GM13976 (cell line): Measurements from ENCODE around the gene ZRANB1.

Experiments
- DNase-seq: peaks from one replicate; pipeline ENCODE4 v3.0.0; 2012; ENCODE audit warnings: low spot score
- in situ Hi-C: fragments of 300-500 bp; cut with MboI; formaldehyde crosslinking; loops from one replicate; pipeline ENCODE4 v1.12.0; 2022; ENCODE audit warnings: low sequenced_read_pairs, mixed read lengths, inconsistent platforms; ENCODE audit not compliant: unreplicated experiment
- TF ChIP-seq, protein P1 (sequence below): IDR thresholded peaks from 2 replicates; pipeline ENCODE4 v1.5.1; 2012; ENCODE audit warnings: borderline replicate concordance, mild to moderate bottlenecking; ENCODE audit not compliant: insufficient read depth; ENCODE audit errors: extremely low read depth, missing control alignments, control extremely low read depth

The ZRANB1 gene

GRCh38 chr10:124989526-124989925 lies 47.6 kb downstream of the ZRANB1 start:
- in situ Hi-C loops = no loop called here
- TF ChIP-seq, protein P1, sequence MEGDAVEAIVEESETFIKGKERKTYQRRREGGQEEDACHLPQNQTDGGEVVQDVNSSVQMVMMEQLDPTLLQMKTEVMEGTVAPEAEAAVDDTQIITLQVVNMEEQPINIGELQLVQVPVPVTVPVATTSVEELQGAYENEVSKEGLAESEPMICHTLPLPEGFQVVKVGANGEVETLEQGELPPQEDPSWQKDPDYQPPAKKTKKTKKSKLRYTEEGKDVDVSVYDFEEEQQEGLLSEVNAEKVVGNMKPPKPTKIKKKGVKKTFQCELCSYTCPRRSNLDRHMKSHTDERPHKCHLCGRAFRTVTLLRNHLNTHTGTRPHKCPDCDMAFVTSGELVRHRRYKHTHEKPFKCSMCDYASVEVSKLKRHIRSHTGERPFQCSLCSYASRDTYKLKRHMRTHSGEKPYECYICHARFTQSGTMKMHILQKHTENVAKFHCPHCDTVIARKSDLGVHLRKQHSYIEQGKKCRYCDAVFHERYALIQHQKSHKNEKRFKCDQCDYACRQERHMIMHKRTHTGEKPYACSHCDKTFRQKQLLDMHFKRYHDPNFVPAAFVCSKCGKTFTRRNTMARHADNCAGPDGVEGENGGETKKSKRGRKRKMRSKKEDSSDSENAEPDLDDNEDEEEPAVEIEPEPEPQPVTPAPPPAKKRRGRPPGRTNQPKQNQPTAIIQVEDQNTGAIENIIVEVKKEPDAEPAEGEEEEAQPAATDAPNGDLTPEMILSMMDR = no peak
- no peak for DNase-seq

- DNase-seq = no peak
- in situ Hi-C loops = no loop called here
- TF ChIP-seq, protein P1 = no peak
Measured at GRCh38 chr10:124990671-124991625, 49.0 kb downstream of the ZRANB1 start.

DNA sequence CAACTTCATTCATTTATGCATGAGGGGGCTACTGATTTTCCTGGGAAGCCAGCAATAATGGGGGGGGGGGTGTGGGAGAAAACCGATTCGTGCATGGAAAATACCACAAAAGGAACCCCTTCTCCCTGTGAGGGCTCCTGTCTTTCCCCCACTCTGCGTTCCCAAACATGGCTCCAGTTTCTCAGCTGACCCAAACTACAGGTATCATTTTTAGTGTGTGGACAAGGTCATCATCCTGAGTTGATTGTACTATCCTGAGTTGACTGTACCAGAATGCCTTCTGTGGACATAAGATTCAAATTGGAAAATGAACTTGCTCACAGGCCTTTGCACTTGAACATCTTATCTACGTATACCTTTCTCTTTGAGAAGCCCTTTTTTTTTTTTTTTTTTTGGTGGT lies 49.9 kb downstream of the ZRANB1 start:
- peak; percentile 12 for DNase-seq
- in situ Hi-C loops = no loop called here
- TF ChIP-seq, protein P1 = no peak

DNA sequence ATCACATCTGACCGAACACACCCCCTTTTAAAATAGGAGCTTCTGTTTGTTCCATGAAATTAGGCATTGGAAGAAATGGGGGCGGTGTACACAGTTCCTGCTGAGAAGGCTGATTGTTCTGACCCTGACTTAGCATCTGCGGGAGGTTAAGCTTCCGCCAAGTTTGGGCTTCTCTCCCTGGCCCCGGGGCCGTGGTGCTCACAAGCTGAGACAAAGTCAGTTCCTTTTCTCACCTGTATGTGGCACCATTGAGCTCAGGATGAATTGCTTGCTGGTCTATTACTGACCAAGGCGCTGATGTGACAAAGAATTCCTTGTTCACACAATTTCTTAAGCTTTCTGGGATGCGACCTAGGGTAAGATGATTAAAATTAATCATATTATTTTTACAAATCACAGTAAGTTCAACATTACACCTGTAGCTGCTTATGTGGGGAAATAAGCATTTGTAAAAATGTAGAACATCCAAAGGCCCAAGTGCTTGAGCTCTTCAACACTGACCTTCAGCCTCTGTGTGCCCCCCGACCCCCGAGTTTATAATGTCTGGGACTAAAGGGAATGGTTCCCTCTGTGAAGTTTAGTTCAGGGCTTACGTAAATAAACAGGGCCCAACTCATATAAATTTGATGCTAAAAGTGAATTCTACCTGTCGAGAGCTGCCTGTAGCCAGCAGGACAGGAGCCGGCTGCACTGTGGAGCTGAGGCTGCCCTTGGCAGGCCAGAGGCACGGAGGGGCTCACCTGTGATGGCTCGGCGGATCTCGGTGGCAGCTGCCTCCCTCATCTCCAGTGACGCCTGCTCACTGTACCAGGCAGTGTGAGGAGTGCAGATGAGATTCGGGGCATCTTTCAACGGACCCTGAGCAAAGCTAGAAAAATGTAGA lies 50.8 kb downstream of the ZRANB1 start:
- TF ChIP-seq, protein P1 = peak; percentile 51
- in situ Hi-C loops = no loop called here
- peak; percentile 42 for DNase-seq

DNA sequence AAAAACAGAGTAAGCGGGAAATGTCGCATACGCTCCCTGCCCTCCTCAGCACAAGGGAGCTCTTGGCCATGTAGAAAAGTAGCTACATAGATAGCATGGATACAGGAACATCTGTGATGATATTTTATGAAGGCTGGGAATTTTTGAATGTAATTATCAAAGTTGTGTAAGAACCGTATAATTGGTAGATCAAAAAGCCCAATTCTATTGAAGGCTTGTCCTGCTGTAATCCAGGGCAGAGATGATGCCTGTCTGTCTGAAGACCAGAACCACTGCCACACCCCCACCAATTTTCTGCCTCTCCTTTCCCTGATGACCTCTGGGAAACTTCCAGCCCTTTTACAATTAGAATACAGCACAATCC lies 51.4 kb downstream of the ZRANB1 start:
- in situ Hi-C loops = no loop called here
- TF ChIP-seq, protein P1 = no peak
- DNase-seq = no peak

DNA sequence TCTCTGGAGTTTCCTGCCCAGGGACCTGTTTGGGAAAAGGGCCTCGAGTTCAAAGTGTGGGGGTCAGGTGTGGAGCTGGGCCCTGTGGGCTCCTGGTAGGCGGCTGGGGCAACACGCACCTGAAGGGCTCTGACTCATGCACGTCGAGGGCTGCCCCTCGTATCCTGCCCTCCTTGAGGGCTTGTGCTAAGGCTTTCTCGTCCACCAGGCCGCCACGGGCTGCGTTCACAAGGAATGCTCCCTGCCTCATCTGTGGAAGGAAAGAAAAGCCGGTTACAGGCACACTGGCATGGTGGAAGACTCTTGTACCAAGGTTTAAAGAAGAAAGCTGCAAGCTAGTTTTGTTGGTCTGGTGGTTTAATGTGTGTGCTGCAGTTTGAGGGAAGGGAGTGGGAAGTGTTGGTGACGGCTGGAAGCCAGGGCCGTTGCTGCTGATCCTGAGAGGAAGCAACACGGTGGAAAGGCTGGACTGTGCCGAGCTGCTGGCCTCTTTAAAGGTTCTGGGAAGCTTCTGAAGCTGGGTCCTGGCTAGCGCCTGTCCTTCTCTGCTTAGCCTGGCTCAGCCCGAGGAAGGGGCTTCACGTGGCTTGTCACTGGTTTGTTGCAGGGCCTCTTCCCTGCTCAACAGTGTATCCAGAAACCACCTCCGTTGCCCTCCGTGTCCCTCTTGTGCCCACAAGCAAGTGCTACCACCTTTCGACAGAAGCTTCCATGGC lies 52.0 kb downstream of the ZRANB1 start:
- TF ChIP-seq, protein P1 = no peak
- DNase-seq = peak; percentile 16
- in situ Hi-C loops = no loop called here
